BE2C (cell line): ENCODE data around the gene ZNHIT3.
"Not testable (repeated sequence)": the region's sequence is repeated elsewhere in the genome, so short reads cannot be mapped to it uniquely, and the experiment has no call there.

Experiments used
- DNase-seq: peaks from one replicate; pipeline ENCODE4 v3.0.0-alpha.2; 2020
- H3K27me3 ChIP-seq: fragments of 250-450 bp; sonication (Bioruptor Pico); 2 replicates; pipeline ENCODE4 v1.5.1; 2020; ENCODE audit warnings: mild to moderate bottlenecking
- H3K36me3 ChIP-seq: fragments of 250-450 bp; sonication (Bioruptor Pico); 2 replicates; pipeline ENCODE4 v1.5.1; 2020; ENCODE audit warnings: mild to moderate bottlenecking
- H3K4me1 ChIP-seq: fragments of 250-450 bp; sonication (Bioruptor Pico); 2 replicates; pipeline ENCODE4 v1.5.1; 2020
- H3K4me3 ChIP-seq: 2 replicates; pipeline ENCODE4 v1.5.1; 2011; ENCODE audit warnings: low read depth, low read length
- H3K9me3 ChIP-seq: fragments of 250-450 bp; sonication (Bioruptor Pico); 2 replicates; pipeline ENCODE4 v1.5.1; 2020
- CTCF ChIP-seq: IDR thresholded peaks from 2 replicates; pipeline ENCODE4 v1.5.1; 2012; ENCODE audit warnings: mild to moderate bottlenecking, low read depth, low read length

Gene ZNHIT3

GRCh38 chr17:36504156-36504545 is 17.7 kb downstream of the ZNHIT3 start:
- no peaks in the 10 kb centered on the region for H3K27me3 ChIP-seq
- peaks cover 47% of the 10 kb centered on the region for H3K36me3 ChIP-seq
- H3K9me3 ChIP-seq = no peaks in the 10 kb centered on the region
- TF ChIP-seq CTCF = no peak
- peaks cover 3% of the 10 kb centered on the region for H3K4me1 ChIP-seq
- no peak for DNase-seq
- H3K4me3 ChIP-seq = no peak overlapping the region

- Histone ChIP-seq H3K36me3 (peaks cover 47% of the 10 kb centered on the region), H3K4me1 (peaks cover 2% of the 10 kb centered on the region), H3K4me3 (no peak overlapping the region), H3K27me3 (no peaks in the 10 kb centered on the region), H3K9me3 (no peaks in the 10 kb centered on the region)
- no peak for TF ChIP-seq CTCF
- no peak for DNase-seq
These were observed 18.7 kb downstream of the ZNHIT3 start for GRCh38 chr17:36505171-36505570.

GRCh38 chr17:36506249-36506826 is 19.9 kb downstream of the ZNHIT3 start:
- H3K4me3 ChIP-seq = no peak overlapping the region
- H3K9me3 ChIP-seq = no peaks in the 10 kb centered on the region
- no peaks in the 10 kb centered on the region for H3K27me3 ChIP-seq
- peaks cover 41% of the 10 kb centered on the region for H3K36me3 ChIP-seq
- peaks cover 12% of the 10 kb centered on the region for H3K4me1 ChIP-seq
- no peak for TF ChIP-seq CTCF
- DNase-seq = no peak

GRCh38 chr17:36506831-36507230 is 20.4 kb downstream of the ZNHIT3 start:
- Histone ChIP-seq H3K9me3 (no peaks in the 10 kb centered on the region), H3K4me1 (peaks cover 14% of the 10 kb centered on the region), H3K4me3 (no peak overlapping the region), H3K27me3 (no peaks in the 10 kb centered on the region), H3K36me3 (peaks cover 45% of the 10 kb centered on the region)
- DNase-seq = no peak
- no peak for TF ChIP-seq CTCF

- DNase-seq = no peak
- Histone ChIP-seq H3K27me3 (no peaks in the 10 kb centered on the region), H3K4me1 (peaks cover 14% of the 10 kb centered on the region), H3K4me3 (no peak overlapping the region), H3K36me3 (peaks cover 45% of the 10 kb centered on the region), H3K9me3 (no peaks in the 10 kb centered on the region)
- TF ChIP-seq CTCF = no peak
These were observed 20.8 kb downstream of the ZNHIT3 start for GRCh38 chr17:36507266-36507665.

GRCh38 chr17:36508439-36508838 is 22.0 kb downstream of the ZNHIT3 start:
- Histone ChIP-seq H3K36me3 (peaks cover 35% of the 10 kb centered on the region), H3K4me1 (peaks cover 14% of the 10 kb centered on the region)
- not testable (repeated sequence) for H3K9me3 ChIP-seq, DNase-seq, H3K4me3 ChIP-seq, H3K27me3 ChIP-seq
